Activated naive CD8-positive, alpha-beta T cell treated with anti-CD3 and anti-CD28 coated beads, Interleukin-2, amount 10 ng/mL, durations not matched to agents 7 days and 5 days (primary cell): ENCODE measurements around the gene OR2A25. TPM values are rescaled to one million over a fixed set of nuclear protein-coding genes. Genes with fewer than 3 reads are reported as not detected.
"Not testable (repeated sequence)": the region's sequence is repeated elsewhere in the genome, so short reads cannot be mapped to it uniquely, and the experiment has no call there.

ENCODE experiments used
- ATAC-seq: fragments of 150-1000 bp; cut with Tn5 transposase; one replicate; pipeline ENCODE4 v1.10.0; 2021; ENCODE audit warnings: low read depth, moderate library complexity
- POLR2A ChIA-PET: fragments of 350-600 bp; sonication (Branson Sonifier 250); formaldehyde crosslinking; loops from one replicate; lab custom pipeline; 2021; ENCODE audit warnings: antibody characterized with exemption; lab: Charles Lee
- DNase-seq: peaks from one replicate; pipeline ENCODE4 v3.0.0; 2021
- H3K27ac Mint-ChIP-seq: one replicate; pipeline ENCODE4 v1.8.0; 2022; ENCODE audit warnings: mild to moderate bottlenecking, mixed read lengths
- H3K27me3 Mint-ChIP-seq: one replicate; pipeline ENCODE4 v1.8.0; 2022; ENCODE audit warnings: mild to moderate bottlenecking, moderate library complexity, mixed read lengths
- H3K36me3 Mint-ChIP-seq: one replicate; pipeline ENCODE4 v1.8.0; 2021; ENCODE audit warnings: mild to moderate bottlenecking, mixed read lengths
- H3K4me1 Mint-ChIP-seq: one replicate; pipeline ENCODE4 v1.8.0; 2021; ENCODE audit warnings: mixed read lengths
- H3K4me3 Mint-ChIP-seq: one replicate; pipeline ENCODE4 v1.8.0; 2022; ENCODE audit warnings: mild to moderate bottlenecking, moderate library complexity, mixed read lengths
- H3K9me3 Mint-ChIP-seq: one replicate; pipeline ENCODE4 v1.8.0; 2021; ENCODE audit warnings: mixed read lengths
- total RNA-seq, 2 experiments: library from RNA; stranded (reverse); gene quantifications; one replicate each; pipeline ENCODE4 v1.2.3, GENCODE V29; 2021

The OR2A25 gene
- total RNA-seq, 2 experiments from 2014 or later, result not detected

GRCh38 chr7:144037414-144038035 lies 32.1 kb upstream of the OR2A25 start:
- POLR2A ChIA-PET, result no interaction called here
- Mint-ChIP-seq H3K9me3 (no peaks in the 10 kb centered on the region), H3K4me1 (no peaks in the 10 kb centered on the region), H3K4me3 (no peak overlapping the region), H3K36me3 (no peaks in the 10 kb centered on the region), H3K27me3 (peaks cover 10% of the 10 kb centered on the region), H3K27ac (no peak overlapping the region)
- ATAC-seq (no peak), DNase-seq (no peak)

GRCh38 chr7:144038887-144039286 lies 30.7 kb upstream of the OR2A25 start:
- H3K27me3 Mint-ChIP-seq, result peaks cover 6% of the 10 kb centered on the region
- no peak overlapping the region for H3K4me3 Mint-ChIP-seq
- H3K27ac Mint-ChIP-seq, result no peak overlapping the region
- H3K36me3 Mint-ChIP-seq, result no peaks in the 10 kb centered on the region
- no peaks in the 10 kb centered on the region for H3K9me3 Mint-ChIP-seq
- ATAC-seq (no peak), DNase-seq (no peak)
- POLR2A ChIA-PET, result no interaction called here
- H3K4me1 Mint-ChIP-seq, result no peaks in the 10 kb centered on the region

GRCh38 chr7:144048648-144049047 lies 21.0 kb upstream of the OR2A25 start, which contains the start of gene OR2A5:
Gene OR2A5, plus strand, starts transcription at chr7:144048948. Its CDS starts 1,454 bp downstream, at chr7:144050402.
- Mint-ChIP-seq H3K4me3 (no peak within 1 kb of the TSS), H3K9me3 (no peaks in the 10 kb centered on the region)

GRCh38 chr7:144049491-144049890 lies 20.1 kb upstream of the OR2A25 start:
- Mint-ChIP-seq H3K27ac (no peak overlapping the region), H3K27me3 (peaks cover 11% of the 10 kb centered on the region), H3K4me3 (no peak overlapping the region), H3K4me1 (no peaks in the 10 kb centered on the region), H3K36me3 (no peaks in the 10 kb centered on the region), H3K9me3 (no peaks in the 10 kb centered on the region)
- no peak for ATAC-seq
- POLR2A ChIA-PET, result no interaction called here
- no peak for DNase-seq

More at GRCh38 chr7:144048648-144049047, 21.0 kb upstream of the OR2A25 start, which contains the start of gene OR2A5:
- Mint-ChIP-seq H3K36me3 (no peaks in the 10 kb centered on the region), H3K27me3 (peaks cover 11% of the 10 kb centered on the region), H3K4me1 (no peaks in the 10 kb centered on the region), H3K27ac (no peak within 1 kb of the TSS)
- POLR2A ChIA-PET, result no interaction called here
- DNase-seq (no peak), ATAC-seq (no peak)

GRCh38 chr7:144050093-144050492 lies 19.5 kb upstream of the OR2A25 start:
- H3K4me3 Mint-ChIP-seq, result no peak overlapping the region
- peaks cover 13% of the 10 kb centered on the region for H3K27me3 Mint-ChIP-seq
- no peaks in the 10 kb centered on the region for H3K4me1 Mint-ChIP-seq
- POLR2A ChIA-PET, result no interaction called here
- ATAC-seq, result no peak
- H3K9me3 Mint-ChIP-seq, result no peaks in the 10 kb centered on the region
- no peak for DNase-seq
- no peak overlapping the region for H3K27ac Mint-ChIP-seq
- H3K36me3 Mint-ChIP-seq, result no peaks in the 10 kb centered on the region

- H3K27ac Mint-ChIP-seq, H3K9me3 Mint-ChIP-seq, ATAC-seq, POLR2A ChIA-PET, H3K4me3 Mint-ChIP-seq, DNase-seq, H3K4me1 Mint-ChIP-seq, H3K36me3 Mint-ChIP-seq: not testable (repeated sequence)
- H3K27me3 Mint-ChIP-seq, result peaks cover 14% of the 10 kb centered on the region
Measured at GRCh38 chr7:144050884-144051283, 18.7 kb upstream of the OR2A25 start.

GRCh38 chr7:144057954-144058353 lies 11.7 kb upstream of the OR2A25 start:
- Mint-ChIP-seq H3K36me3 (no peaks in the 10 kb centered on the region), H3K27ac (no peak overlapping the region), H3K27me3 (peaks cover 5% of the 10 kb centered on the region), H3K4me3 (no peak overlapping the region), H3K4me1 (no peaks in the 10 kb centered on the region), H3K9me3 (peaks cover 5% of the 10 kb centered on the region)
- ATAC-seq, result no peak
- no peak for DNase-seq
- POLR2A ChIA-PET, result no interaction called here

- H3K9me3 Mint-ChIP-seq, result peaks cover 5% of the 10 kb centered on the region
- H3K27me3 Mint-ChIP-seq, result peaks cover 15% of the 10 kb centered on the region
- POLR2A ChIA-PET, result no interaction called here
- DNase-seq (no peak), ATAC-seq (no peak)
- no peak overlapping the region for H3K27ac Mint-ChIP-seq
- no peak overlapping the region for H3K4me3 Mint-ChIP-seq
- no peaks in the 10 kb centered on the region for H3K36me3 Mint-ChIP-seq
- H3K4me1 Mint-ChIP-seq, result no peaks in the 10 kb centered on the region
Measured at GRCh38 chr7:144063710-144064109, 5.9 kb upstream of the OR2A25 start.

GRCh38 chr7:144069953-144070352 lies 342 bp downstream of the OR2A25 start:
- POLR2A ChIA-PET, result no interaction called here
- H3K27ac Mint-ChIP-seq, result no peak overlapping the region
- DNase-seq (no peak), ATAC-seq (no peak)
- H3K4me1 Mint-ChIP-seq, result no peaks in the 10 kb centered on the region
- H3K4me3 Mint-ChIP-seq, result no peak overlapping the region
- H3K9me3 Mint-ChIP-seq, result no peaks in the 10 kb centered on the region
- H3K36me3 Mint-ChIP-seq, result no peaks in the 10 kb centered on the region
- peaks cover 20% of the 10 kb centered on the region for H3K27me3 Mint-ChIP-seq

GRCh38 chr7:144074374-144074773 lies 4.8 kb downstream of the OR2A25 start:
- no peaks in the 10 kb centered on the region for H3K9me3 Mint-ChIP-seq
- H3K4me3 Mint-ChIP-seq, result no peak overlapping the region
- DNase-seq (no peak), ATAC-seq (no peak)
- no peaks in the 10 kb centered on the region for H3K36me3 Mint-ChIP-seq
- POLR2A ChIA-PET, result no interaction called here
- H3K4me1 Mint-ChIP-seq, result no peaks in the 10 kb centered on the region
- H3K27ac Mint-ChIP-seq, result no peak overlapping the region
- H3K27me3 Mint-ChIP-seq, result peaks cover 4% of the 10 kb centered on the region

GRCh38 chr7:144085978-144086377 lies 16.4 kb downstream of the OR2A25 start, which contains the start of gene OR2A12:
Gene OR2A12, plus strand, starts transcription at chr7:144086278. Its CDS starts 8,830 bp downstream, at chr7:144095108.
- H3K4me3 Mint-ChIP-seq, result no peak within 1 kb of the TSS
- H3K36me3 Mint-ChIP-seq, result no peaks in the 10 kb centered on the region
- POLR2A ChIA-PET, result no interaction called here
- ATAC-seq, result no peak
- DNase-seq, result no peak
- H3K4me1 Mint-ChIP-seq, result no peaks in the 10 kb centered on the region
- peaks cover 11% of the 10 kb centered on the region for H3K27me3 Mint-ChIP-seq
- no peak within 1 kb of the TSS for H3K27ac Mint-ChIP-seq
- no peaks in the 10 kb centered on the region for H3K9me3 Mint-ChIP-seq

GRCh38 chr7:144086730-144087129 lies 17.1 kb downstream of the OR2A25 start:
- Mint-ChIP-seq H3K4me1 (no peaks in the 10 kb centered on the region), H3K9me3 (peaks cover 2% of the 10 kb centered on the region), H3K27ac (no peak overlapping the region), H3K4me3 (no peak overlapping the region), H3K36me3 (no peaks in the 10 kb centered on the region), H3K27me3 (peaks cover 11% of the 10 kb centered on the region)
- no peak for ATAC-seq
- no peak for DNase-seq
- POLR2A ChIA-PET, result no interaction called here

- H3K27ac Mint-ChIP-seq, result no peak overlapping the region
Measured at GRCh38 chr7:144087230-144087629, 17.6 kb downstream of the OR2A25 start.

GRCh38 chr7:144090667-144091066 lies 21.1 kb downstream of the OR2A25 start:
- ATAC-seq, result no peak
- H3K27ac Mint-ChIP-seq, result no peak overlapping the region
- H3K4me3 Mint-ChIP-seq, result no peak overlapping the region
- H3K9me3 Mint-ChIP-seq, result peaks cover 5% of the 10 kb centered on the region
- H3K27me3 Mint-ChIP-seq, result peaks cover 11% of the 10 kb centered on the region
- no peaks in the 10 kb centered on the region for H3K36me3 Mint-ChIP-seq
- POLR2A ChIA-PET, result no interaction called here
- no peaks in the 10 kb centered on the region for H3K4me1 Mint-ChIP-seq
- no peak for DNase-seq

More at GRCh38 chr7:144087230-144087629, 17.6 kb downstream of the OR2A25 start:
- no peak for ATAC-seq
- peaks cover 2% of the 10 kb centered on the region for H3K9me3 Mint-ChIP-seq
- H3K4me3 Mint-ChIP-seq, result no peak overlapping the region
- POLR2A ChIA-PET, result no interaction called here
- H3K27me3 Mint-ChIP-seq, result peaks cover 11% of the 10 kb centered on the region
- H3K4me1 Mint-ChIP-seq, result no peaks in the 10 kb centered on the region
- no peak for DNase-seq
- no peaks in the 10 kb centered on the region for H3K36me3 Mint-ChIP-seq
